Fibroblast of upper back skin (primary cell): ENCODE data around the gene ALDH5A1.
"Not testable (repeated sequence)": the region's sequence is repeated elsewhere in the genome, so short reads cannot be mapped to it uniquely, and the experiment has no call there.

ENCODE experiments used
- DNase-seq: peaks from one replicate; pipeline ENCODE4 v3.0.0-alpha.2; 2013

The ALDH5A1 gene

GRCh38 chr6:24489470-24489869 lies 5.3 kb upstream of the ALDH5A1 start, which contains the start of gene GPLD1:
GPLD1 (minus strand) TSS chr6:24489578; CDS start chr6:24489511, 67 bp downstream.
- no peak for DNase-seq

- DNase-seq = peak; percentile 18
Measured at GRCh38 chr6:24489881-24490280, 4.9 kb upstream of the ALDH5A1 start.

GRCh38 chr6:24490948-24491347 lies 3.8 kb upstream of the ALDH5A1 start:
- no peak for DNase-seq

- peak; percentile 6 for DNase-seq
Measured at GRCh38 chr6:24492475-24492874, 2.3 kb upstream of the ALDH5A1 start.

GRCh38 chr6:24493945-24494820 lies 586 bp upstream of the ALDH5A1 start:
- no peak for DNase-seq

GRCh38 chr6:24497254-24497970 lies 2.6 kb downstream of the ALDH5A1 start:
- DNase-seq = no peak

- no peak for DNase-seq
Measured at GRCh38 chr6:24500683-24501082, 5.9 kb downstream of the ALDH5A1 start.

GRCh38 chr6:24501374-24501773 lies 6.6 kb downstream of the ALDH5A1 start:
- no peak for DNase-seq

GRCh38 chr6:24501914-24502313 lies 7.1 kb downstream of the ALDH5A1 start:
- DNase-seq = no peak

GRCh38 chr6:24504287-24504648 lies 9.5 kb downstream of the ALDH5A1 start:
- no peak for DNase-seq

GRCh38 chr6:24504649-24505586 lies 10.1 kb downstream of the ALDH5A1 start:
- DNase-seq = peak; percentile 45

- no peak for DNase-seq
Measured at GRCh38 chr6:24506814-24507520, 12.2 kb downstream of the ALDH5A1 start.

GRCh38 chr6:24511976-24512375 lies 17.2 kb downstream of the ALDH5A1 start:
- not testable (repeated sequence) for DNase-seq

GRCh38 chr6:24513602-24514001 lies 18.8 kb downstream of the ALDH5A1 start:
- DNase-seq = no peak

GRCh38 chr6:24517659-24518543 lies 23.1 kb downstream of the ALDH5A1 start:
- no peak for DNase-seq

GRCh38 chr6:24520929-24521546 lies 26.3 kb downstream of the ALDH5A1 start:
- peak; percentile 20 for DNase-seq

- no peak for DNase-seq
Measured at GRCh38 chr6:24522228-24523176, 27.7 kb downstream of the ALDH5A1 start.

- no peak for DNase-seq
Measured at GRCh38 chr6:24524329-24524728, 29.6 kb downstream of the ALDH5A1 start.

GRCh38 chr6:24524805-24525204 lies 30.0 kb downstream of the ALDH5A1 start:
- peak; percentile 37 for DNase-seq
